ENCODE measurements around the gene LEPROT.

GRCh38 chr1:65457868-65458267, 37.4 kb downstream of the LEPROT start:
- TF ChIP-seq SIN3A (IDR thresholded peaks at IDR 0.05; ENCODE audit: low read depth) (no peak), YY1 (IDR thresholded peaks at IDR 0.05; ENCODE audit: extremely low read depth, insufficient replicate concordance, low read depth, low read length) (no peak), CTCF (IDR thresholded peaks at IDR 0.05 in 2 of 3, conservative IDR thresholded peaks at IDR 0.05 in 1 of 3; ENCODE audit: borderline replicate concordance in 1 of 3, insufficient read depth in 1 of 3, low read depth in 2 of 3, low read length in 2 of 3) (no peak), EZH2 (IDR thresholded peaks at IDR 0.05) (no peak), REST (IDR thresholded peaks at IDR 0.05; ENCODE audit: low read depth) (no peak), ATF3 (IDR thresholded peaks at IDR 0.05) (no peak), EZH2phosphoT487 (IDR thresholded peaks at IDR 0.05; ENCODE audit: borderline replicate concordance) (no peak), POLR2AphosphoS5 (IDR thresholded peaks at IDR 0.05; ENCODE audit: low read depth, low read length) (no peak), EGR1 (IDR thresholded peaks at IDR 0.05; ENCODE audit: low read depth) (no peak), CBX3 (IDR thresholded peaks at IDR 0.05; ENCODE audit: low read depth) (no peak), RAD21 (IDR thresholded peaks at IDR 0.05; ENCODE audit: low read depth) (no peak), POLR2A (IDR thresholded peaks at IDR 0.05; ENCODE audit: borderline replicate concordance, extremely low read depth, insufficient read depth, insufficient read length) (no peak)
